Adipose tissue (tissue), 3 donors: ENCODE results near the gene FCRL5. TPM values are rescaled to one million over a fixed set of nuclear protein-coding genes. Genes with fewer than 3 reads are reported as not detected.

Experiments
- H3K27ac ChIP-seq: one replicate; pipeline ENCODE4 v1.5.1; 2013; ENCODE audit warnings: low read depth, low read length
- WGBS, 3 donors: extraction: QIAGEN DNeasy Blood & Tissue Kit; methylation state at CpG; one replicate each; pipeline ENCODE4 v1.1.7; 2013; 5-methylcytosine and 5-hydroxymethylcytosine counted together
- polyA plus RNA-seq, 3 donors: library from polyadenylated mRNA; stranded (reverse); fragments of 200-250 nt; gene quantifications; one replicate each; pipeline ENCODE4 v1.2.3, GENCODE V29; 2013
- donor health status: healthy with polysubstance abuse.
- donor health status: Bipolar disorder and iron deficiency.
- donor health status: healthy.

FCRL5 gene
- polyA plus RNA-seq, 3 donors: 0.15 to 0.24 TPM; not detected in 1

- 22 to 73% (median 24%) methylated on average over 2 of the region's 2 CpGs for WGBS, 3 donors
- H3K27ac ChIP-seq: no peak overlapping the region
Measured at GRCh38 chr1:157540160-157540748, 12.1 kb downstream of the FCRL5 start.

GRCh38 chr1:157539568-157539967 is 12.7 kb downstream of the FCRL5 start:
- no peak overlapping the region for H3K27ac ChIP-seq

- no peak overlapping the region for H3K27ac ChIP-seq
- 75 to 86% (median 78%) methylated on average over 3 of the region's 3 CpGs for WGBS, 3 donors
Measured at GRCh38 chr1:157532569-157532968, 19.7 kb downstream of the FCRL5 start.

GRCh38 chr1:157523774-157524493 is 28.4 kb downstream of the FCRL5 start:
- H3K27ac ChIP-seq: no peak overlapping the region
- WGBS, 3 donors: 79 to 93% (median 80%) methylated on average over 5 of the region's 5 CpGs

- WGBS, 3 donors: 87 to 89% (median 88%) methylated on average over 10 of the region's 10 CpGs
Measured at GRCh38 chr1:157521056-157521455, 31.3 kb downstream of the FCRL5 start.

GRCh38 chr1:157520386-157520935 is 31.9 kb downstream of the FCRL5 start:
- H3K27ac ChIP-seq: no peak overlapping the region
- WGBS, 3 donors: 93 to 95% (median 93%) methylated on average over 20 of the region's 20 CpGs

More at GRCh38 chr1:157521056-157521455, 31.3 kb downstream of the FCRL5 start:
- no peak overlapping the region for H3K27ac ChIP-seq

- WGBS, 3 donors: 75 to 81% (median 79%) methylated on average over 2 of the region's 2 CpGs
- no peak overlapping the region for H3K27ac ChIP-seq
Measured at GRCh38 chr1:157519451-157519850, 32.9 kb downstream of the FCRL5 start.

GRCh38 chr1:157517016-157517415 is 35.3 kb downstream of the FCRL5 start:
- WGBS, 3 donors: 58 to 90% (median 66%) methylated on average over 8 of the region's 8 CpGs
- H3K27ac ChIP-seq: no peak overlapping the region

- WGBS, 3 donors: 95 to 98% (median 95%) methylated on average over 7 of the region's 7 CpGs
- no peak overlapping the region for H3K27ac ChIP-seq
Measured at GRCh38 chr1:157515709-157516108, 36.6 kb downstream of the FCRL5 start.

GRCh38 chr1:157515141-157515540 is 37.2 kb downstream of the FCRL5 start:
- no peak overlapping the region for H3K27ac ChIP-seq
- WGBS, 3 donors: 81 to 95% (median 89%) methylated on average over 3 of the region's 3 CpGs

- WGBS, 3 donors: 67 to 78% (median 73%) methylated on average over 3 of the region's 3 CpGs
- H3K27ac ChIP-seq: no peak overlapping the region
Measured at GRCh38 chr1:157512036-157512969, 40.0 kb downstream of the FCRL5 start.

GRCh38 chr1:157509546-157510232 is 42.6 kb downstream of the FCRL5 start:
- H3K27ac ChIP-seq: no peak overlapping the region
- WGBS, 3 donors: 81 to 87% (median 87%) methylated on average over 9 of the region's 9 CpGs

GRCh38 chr1:157505481-157506272 is 46.6 kb downstream of the FCRL5 start:
- WGBS, 3 donors: 35 to 42% (median 39%) methylated on average over 13 of the region's 13 CpGs

GRCh38 chr1:157504646-157505045 is 47.7 kb downstream of the FCRL5 start:
- no peak overlapping the region for H3K27ac ChIP-seq
- 69 to 80% (median 72%) methylated on average over 6 of the region's 6 CpGs for WGBS, 3 donors

More at GRCh38 chr1:157505481-157506272, 46.6 kb downstream of the FCRL5 start:
- H3K27ac ChIP-seq: no peak overlapping the region

GRCh38 chr1:157499521-157499920 is 52.8 kb downstream of the FCRL5 start:
- 80 to 93% (median 86%) methylated on average over 8 of the region's 8 CpGs for WGBS, 3 donors
- H3K27ac ChIP-seq: no peak overlapping the region

GRCh38 chr1:157498736-157499090 is 53.6 kb downstream of the FCRL5 start:
- H3K27ac ChIP-seq: no peak overlapping the region
- 71 to 84% (median 78%) methylated on average over 2 of the region's 2 CpGs for WGBS, 3 donors

GRCh38 chr1:157497987-157498735 is 54.2 kb downstream of the FCRL5 start:
- 52 to 72% (median 72%) methylated on average over 3 of the region's 3 CpGs for WGBS, 3 donors
- no peak overlapping the region for H3K27ac ChIP-seq
